GM06990 (cell line): ENCODE results near the gene NTRK2.

Source experiments
- DNase-seq: peaks from one replicate; pipeline ENCODE4 v3.0.0-alpha.2; 2011; ENCODE audit not compliant: insufficient read length; ENCODE audit errors: extremely low read depth
- H3K27me3 ChIP-seq: replicated peaks from 2 replicates; pipeline ENCODE4 v1.6.0; 2011; ENCODE audit warnings: low read length; ENCODE audit not compliant: control insufficient read depth, insufficient read depth
- H3K36me3 ChIP-seq: 2 replicates; pipeline ENCODE4 v1.5.1; 2011; ENCODE audit warnings: low read length; ENCODE audit not compliant: control insufficient read depth, insufficient read depth
- H3K4me3 ChIP-seq: replicated peaks from 2 replicates; pipeline ENCODE4 v1.5.1; 2011; ENCODE audit warnings: low read depth, mild to moderate bottlenecking, control low read depth, low read length
- CTCF ChIP-seq: IDR thresholded peaks from 2 replicates; pipeline ENCODE4 v1.5.1; 2011; ENCODE audit warnings: low read length, control low read depth, mild to moderate bottlenecking, inconsistent platforms; ENCODE audit not compliant: insufficient read depth, poor library complexity, severe bottlenecking

The NTRK2 gene

GRCh38 chr9:84929068-84929467, 259.5 kb downstream of the NTRK2 start:
- Histone ChIP-seq H3K36me3 (no peaks in the 10 kb centered on the region), H3K27me3 (no peaks in the 10 kb centered on the region; the same call in 1 of the 2 replicates), H3K4me3 (no peak overlapping the region)
- TF ChIP-seq CTCF: no peak
- DNase-seq: no peak

GRCh38 chr9:84932915-84933527, 263.5 kb downstream of the NTRK2 start:
- Histone ChIP-seq H3K27me3 (no peaks in the 10 kb centered on the region; the same call in 1 of the 2 replicates), H3K36me3 (no peaks in the 10 kb centered on the region), H3K4me3 (no peak overlapping the region)
- TF ChIP-seq CTCF: no peak
- no peak for DNase-seq

- Histone ChIP-seq H3K27me3 (no peaks in the 10 kb centered on the region; the same call in 1 of the 2 replicates), H3K36me3 (no peaks in the 10 kb centered on the region), H3K4me3 (no peak overlapping the region)
- no peak for TF ChIP-seq CTCF
- DNase-seq: no peak
These were observed 266.1 kb downstream of the NTRK2 start for GRCh38 chr9:84935528-84936117.

GRCh38 chr9:84937180-84937579, 267.7 kb downstream of the NTRK2 start:
- H3K36me3 ChIP-seq: no peaks in the 10 kb centered on the region
- H3K4me3 ChIP-seq: no peak overlapping the region
- DNase-seq: no peak
- H3K27me3 ChIP-seq: no peaks in the 10 kb centered on the region; the same call in 1 of the 2 replicates
- TF ChIP-seq CTCF: no peak

- no peak for TF ChIP-seq CTCF
- DNase-seq: no peak
- H3K27me3 ChIP-seq: no peaks in the 10 kb centered on the region; the same call in 1 of the 2 replicates
- no peak overlapping the region for H3K4me3 ChIP-seq
- no peaks in the 10 kb centered on the region for H3K36me3 ChIP-seq
These were observed 268.1 kb downstream of the NTRK2 start for GRCh38 chr9:84937581-84937980.
